DOHH2 (cell line): ENCODE data around the gene ZNF367.

ENCODE experiments used
- H3F3A ChIP-seq: fragments of 200-600 bp; sonication (generic), shearing (Covaris generic); 2 replicates; pipeline ENCODE4 v1.6.0; 2016; ENCODE audit warnings: antibody characterized with exemption, mild to moderate bottlenecking; ENCODE audit not compliant: control insufficient read depth, insufficient read depth
- H3K27ac ChIP-seq: fragments of 200-600 bp; sonication (generic); 2 replicates; pipeline ENCODE4 v1.5.1; 2014; ENCODE audit warnings: low read depth, mild to moderate bottlenecking, low read length, moderate library complexity
- H3K27me3 ChIP-seq: fragments of 200-600 bp; sonication (generic); 2 replicates; pipeline ENCODE4 v1.6.1; 2014; ENCODE audit warnings: mild to moderate bottlenecking, low read length, mixed read lengths; ENCODE audit not compliant: control insufficient read depth
- H3K36me3 ChIP-seq: fragments of 200-600 bp; sonication (generic); 2 replicates; pipeline ENCODE4 v1.6.1; 2014; ENCODE audit warnings: mild to moderate bottlenecking, low read length, moderate library complexity, mixed read lengths; ENCODE audit not compliant: control insufficient read depth
- H3K4me1 ChIP-seq: fragments of 200-600 bp; sonication (generic); 2 replicates; pipeline ENCODE4 v1.6.1; 2014; ENCODE audit warnings: mild to moderate bottlenecking, low read length, mixed read lengths; ENCODE audit not compliant: control insufficient read depth
- H3K4me2 ChIP-seq: fragments of 200-600 bp; sonication (generic); 2 replicates; pipeline ENCODE4 v1.6.0; 2014; ENCODE audit warnings: mild to moderate bottlenecking, low read length, moderate library complexity
- H3K4me3 ChIP-seq: fragments of 200-600 bp; sonication (generic); 2 replicates; pipeline ENCODE4 v1.5.1; 2014; ENCODE audit warnings: mild to moderate bottlenecking, low read length, mixed read lengths
- H3K79me2 ChIP-seq: fragments of 200-600 bp; sonication (generic); 2 replicates; pipeline ENCODE4 v1.6.1; 2014; ENCODE audit warnings: mild to moderate bottlenecking, low read length, mixed read lengths; ENCODE audit not compliant: control insufficient read depth
- H3K9me2 ChIP-seq: fragments of 200-600 bp; sonication (generic); replicated peaks from 2 replicates; pipeline ENCODE4 v1.6.1; 2014; ENCODE audit warnings: mild to moderate bottlenecking, low read length, mixed read lengths; ENCODE audit not compliant: control insufficient read depth
- H3K9me3 ChIP-seq: fragments of 200-600 bp; sonication (generic); 2 replicates; pipeline ENCODE4 v1.6.1; 2014; ENCODE audit warnings: antibody characterized with exemption, low read length, mixed read lengths; ENCODE audit not compliant: control insufficient read depth, insufficient read depth
- H4K20me1 ChIP-seq: fragments of 200-600 bp; sonication (generic); 2 replicates; pipeline ENCODE4 v1.6.0; 2014; ENCODE audit warnings: low read depth, mild to moderate bottlenecking, antibody characterized with exemption, low read length, moderate library complexity; ENCODE audit not compliant: control insufficient read depth, insufficient read depth
- EZH2phosphoT487 ChIP-seq: fragments of 200-600 bp; sonication (generic); IDR thresholded peaks from 2 replicates; pipeline ENCODE4 v1.6.1; 2017; ENCODE audit warnings: borderline replicate concordance, mild to moderate bottlenecking, antibody characterized with exemption, low read length, moderate library complexity, mixed read lengths
- TF ChIP-seq, protein P1 (sequence below): fragments of 200-600 bp; sonication (generic); IDR thresholded peaks from one replicate; pipeline ENCODE4 v1.5.1; 2014; ENCODE audit warnings: antibody characterized with exemption, mild to moderate bottlenecking, low read depth, low read length; ENCODE audit not compliant: poor library complexity, severe bottlenecking

ZNF367 gene

GRCh38 chr9:96411129-96411838 is 6.9 kb downstream of the ZNF367 start:
- no peak for TF ChIP-seq EZH2phosphoT487
- Histone ChIP-seq H3F3A (peaks cover 18% of the 10 kb centered on the region), H3K27me3 (no peaks in the 10 kb centered on the region; the same call in 1 of the 2 replicates), H3K79me2 (peaks cover 100% of the 10 kb centered on the region), H3K9me2 (no peaks in the 10 kb centered on the region), H3K9me3 (no peaks in the 10 kb centered on the region), H3K27ac (no peak overlapping the region), H3K36me3 (peaks cover 64% of the 10 kb centered on the region), H3K4me1 (peaks cover 39% of the 10 kb centered on the region), H4K20me1 (peaks cover 55% of the 10 kb centered on the region), H3K4me2 (no peak overlapping the region), H3K4me3 (no peak overlapping the region)

GRCh38 chr9:96408409-96409280 is 9.5 kb downstream of the ZNF367 start:
- no peak overlapping the region for H3K27ac ChIP-seq
- TF ChIP-seq, protein P1, sequence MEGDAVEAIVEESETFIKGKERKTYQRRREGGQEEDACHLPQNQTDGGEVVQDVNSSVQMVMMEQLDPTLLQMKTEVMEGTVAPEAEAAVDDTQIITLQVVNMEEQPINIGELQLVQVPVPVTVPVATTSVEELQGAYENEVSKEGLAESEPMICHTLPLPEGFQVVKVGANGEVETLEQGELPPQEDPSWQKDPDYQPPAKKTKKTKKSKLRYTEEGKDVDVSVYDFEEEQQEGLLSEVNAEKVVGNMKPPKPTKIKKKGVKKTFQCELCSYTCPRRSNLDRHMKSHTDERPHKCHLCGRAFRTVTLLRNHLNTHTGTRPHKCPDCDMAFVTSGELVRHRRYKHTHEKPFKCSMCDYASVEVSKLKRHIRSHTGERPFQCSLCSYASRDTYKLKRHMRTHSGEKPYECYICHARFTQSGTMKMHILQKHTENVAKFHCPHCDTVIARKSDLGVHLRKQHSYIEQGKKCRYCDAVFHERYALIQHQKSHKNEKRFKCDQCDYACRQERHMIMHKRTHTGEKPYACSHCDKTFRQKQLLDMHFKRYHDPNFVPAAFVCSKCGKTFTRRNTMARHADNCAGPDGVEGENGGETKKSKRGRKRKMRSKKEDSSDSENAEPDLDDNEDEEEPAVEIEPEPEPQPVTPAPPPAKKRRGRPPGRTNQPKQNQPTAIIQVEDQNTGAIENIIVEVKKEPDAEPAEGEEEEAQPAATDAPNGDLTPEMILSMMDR: no peak
- TF ChIP-seq EZH2phosphoT487: no peak
- H3K9me3 ChIP-seq: no peaks in the 10 kb centered on the region
- H3K36me3 ChIP-seq: peaks cover 61% of the 10 kb centered on the region
- H3K79me2 ChIP-seq: peaks cover 100% of the 10 kb centered on the region
- H3K4me1 ChIP-seq: peaks cover 14% of the 10 kb centered on the region
- H3F3A ChIP-seq: peaks cover 6% of the 10 kb centered on the region; the same call in 1 of the 2 replicates
- H3K4me3 ChIP-seq: no peak overlapping the region
- no peaks in the 10 kb centered on the region for H3K27me3 ChIP-seq
- H3K9me2 ChIP-seq: no peaks in the 10 kb centered on the region
- H3K4me2 ChIP-seq: no peak overlapping the region
- peaks cover 50% of the 10 kb centered on the region for H4K20me1 ChIP-seq

- H3K36me3 ChIP-seq: peaks cover 52% of the 10 kb centered on the region
- H3F3A ChIP-seq: peaks cover 10% of the 10 kb centered on the region
- H3K27ac ChIP-seq: no peak overlapping the region
- H3K9me2 ChIP-seq: no peaks in the 10 kb centered on the region
- peaks cover 94% of the 10 kb centered on the region for H3K79me2 ChIP-seq
- H3K9me3 ChIP-seq: no peaks in the 10 kb centered on the region
- no peak for TF ChIP-seq EZH2phosphoT487
- TF ChIP-seq, protein P1: no peak
- H3K27me3 ChIP-seq: no peaks in the 10 kb centered on the region
- H3K4me3 ChIP-seq: no peak overlapping the region
- peaks cover 26% of the 10 kb centered on the region for H3K4me1 ChIP-seq
- no peak overlapping the region for H3K4me2 ChIP-seq
- H4K20me1 ChIP-seq: peaks cover 42% of the 10 kb centered on the region
These were observed 17.8 kb downstream of the ZNF367 start for GRCh38 chr9:96400132-96400910.
